ENCODE data around the gene MACROD2.

The MACROD2 gene

DNA sequence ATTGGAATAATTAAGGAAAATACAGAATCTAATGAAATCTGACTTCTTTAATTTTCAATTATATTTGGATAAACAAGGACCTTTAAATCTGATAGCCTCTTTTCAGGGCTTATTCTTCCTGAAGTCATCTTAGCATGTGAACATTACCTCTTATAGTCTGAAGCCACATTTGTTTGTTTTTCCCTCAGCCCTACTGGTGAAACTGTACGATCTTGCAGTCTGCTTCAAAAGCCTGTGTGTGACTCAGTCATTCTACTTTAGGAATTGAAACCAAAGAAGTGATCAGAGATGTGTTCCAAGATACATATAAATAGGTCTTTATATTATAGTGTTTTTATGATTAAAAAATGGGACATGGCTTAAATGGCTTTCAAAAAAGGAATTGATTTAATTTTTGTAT is 67.5 kb downstream of the MACROD2 start:
- DNase-seq (ENCODE audit: low spot score) = no peak

DNA sequence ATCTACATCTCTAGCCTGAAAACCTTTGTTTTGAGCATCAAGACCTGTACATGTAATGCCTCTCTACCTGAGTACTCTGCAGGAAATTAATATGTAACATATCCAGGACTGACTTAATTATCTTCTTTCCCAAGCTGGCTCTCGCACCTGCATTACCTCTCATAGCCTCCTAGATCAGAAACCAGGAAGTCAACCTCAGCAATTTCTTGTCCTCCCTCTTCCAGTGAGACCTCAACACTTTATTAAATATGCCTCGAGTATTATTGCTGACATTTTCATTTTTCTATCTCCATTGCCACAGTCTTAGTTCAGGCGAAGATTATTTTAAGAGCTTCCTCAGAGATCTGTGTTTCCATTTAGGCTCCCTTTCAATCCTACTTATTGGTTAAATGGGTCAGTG is 69.0 kb downstream of the MACROD2 start:
- DNase-seq (ENCODE audit: low spot score) = no peak

DNA sequence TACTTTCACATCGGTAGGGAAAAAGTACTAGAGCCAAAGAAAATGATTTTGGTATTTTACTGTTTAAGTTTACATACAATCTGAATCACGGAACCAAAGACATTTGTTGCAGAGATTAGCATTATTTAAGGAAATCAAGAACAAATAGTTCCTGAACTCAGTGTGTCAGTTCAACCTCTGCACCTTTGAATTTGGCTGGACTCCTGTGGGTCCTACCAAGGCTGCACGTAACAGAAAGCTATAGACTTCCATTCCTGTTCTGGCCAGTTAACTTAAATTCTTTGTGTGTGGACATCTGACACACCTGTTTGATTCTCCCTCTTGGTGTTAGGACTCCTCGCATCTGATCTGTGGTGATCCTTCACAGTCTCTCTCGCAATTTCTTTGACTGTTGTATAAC is 69.6 kb downstream of the MACROD2 start:
- no peak for DNase-seq (ENCODE audit: low spot score)

DNA sequence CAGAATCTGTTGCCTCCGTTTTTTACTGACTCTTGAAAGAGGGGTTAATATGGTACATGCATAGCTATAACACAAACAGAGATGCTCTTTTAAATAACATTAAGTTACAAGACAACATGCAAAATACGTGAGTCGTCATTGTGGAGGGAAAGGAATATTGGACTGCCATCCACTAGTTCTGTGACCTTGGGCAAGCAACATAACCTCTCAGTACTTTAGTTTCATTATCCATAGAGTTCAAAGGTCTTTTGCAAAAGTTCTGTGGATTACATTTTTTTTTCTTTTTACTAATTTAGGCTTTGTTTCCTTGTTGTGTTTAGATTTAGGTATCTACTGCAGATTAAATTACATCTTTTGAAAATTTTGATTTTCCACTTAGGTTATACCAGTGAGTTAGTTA is 70.5 kb downstream of the MACROD2 start:
- no peak for DNase-seq (ENCODE audit: low spot score)

DNA sequence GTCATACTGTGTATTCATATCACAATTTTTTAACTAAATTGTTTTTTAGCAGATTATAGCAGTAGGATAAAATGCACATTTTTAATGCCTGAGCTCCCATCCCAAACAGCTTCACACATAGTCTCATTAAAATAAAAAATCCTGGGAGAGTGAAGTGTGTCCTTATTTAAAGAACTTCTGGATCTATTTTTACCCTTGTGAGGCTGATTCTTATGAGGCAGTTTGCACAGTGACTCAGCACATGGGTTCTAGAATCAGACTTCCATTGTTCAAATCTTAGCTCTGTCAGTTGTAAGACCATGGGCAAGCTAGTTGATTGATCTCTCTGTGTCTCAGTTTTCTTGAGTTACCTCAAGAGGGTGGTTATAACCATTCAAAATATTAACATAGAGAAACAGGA is 72.3 kb downstream of the MACROD2 start:
- DNase-seq (ENCODE audit: low spot score) = no peak

DNA sequence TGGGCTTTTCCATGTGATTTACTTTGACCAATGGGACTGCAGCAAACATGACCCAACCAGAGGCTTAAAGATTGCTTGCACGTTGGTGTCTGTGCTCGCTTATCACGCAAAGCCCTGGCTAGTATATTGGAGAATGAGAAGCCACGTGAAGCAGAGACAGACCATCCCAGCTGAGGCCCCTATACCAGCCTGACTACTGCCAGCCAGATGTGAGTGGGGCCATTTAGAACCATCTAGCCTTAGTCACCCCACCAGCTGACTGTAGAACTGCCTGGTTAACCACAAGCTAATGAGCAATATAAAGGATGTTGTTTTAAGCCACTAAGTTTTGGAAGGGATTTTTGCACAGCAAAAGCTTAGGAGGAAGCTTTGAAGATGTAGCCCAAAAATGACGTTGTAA is 74.5 kb downstream of the MACROD2 start:
- DNase-seq (ENCODE audit: low spot score) = no peak

DNA sequence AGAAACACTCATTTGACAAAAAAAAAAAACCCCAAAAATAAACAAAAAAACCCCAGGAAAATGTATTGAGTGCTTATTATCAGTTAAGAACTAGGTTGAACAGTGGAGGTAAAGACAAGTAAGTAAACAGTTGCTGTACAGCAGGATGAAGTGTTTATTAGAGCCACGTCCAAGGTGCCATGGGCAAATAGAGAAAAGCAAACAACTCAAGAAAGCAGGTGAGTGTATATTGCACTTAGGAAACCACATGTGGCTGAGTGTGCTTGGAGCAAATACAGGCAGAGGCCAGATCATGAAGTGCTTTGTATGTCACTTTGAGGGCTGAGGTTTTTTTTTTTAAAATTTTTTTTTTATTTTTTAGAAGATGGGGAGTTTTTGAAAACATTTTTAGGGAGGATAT is 98.3 kb downstream of the MACROD2 start:
- DNase-seq (ENCODE audit: low spot score) = no peak

DNA sequence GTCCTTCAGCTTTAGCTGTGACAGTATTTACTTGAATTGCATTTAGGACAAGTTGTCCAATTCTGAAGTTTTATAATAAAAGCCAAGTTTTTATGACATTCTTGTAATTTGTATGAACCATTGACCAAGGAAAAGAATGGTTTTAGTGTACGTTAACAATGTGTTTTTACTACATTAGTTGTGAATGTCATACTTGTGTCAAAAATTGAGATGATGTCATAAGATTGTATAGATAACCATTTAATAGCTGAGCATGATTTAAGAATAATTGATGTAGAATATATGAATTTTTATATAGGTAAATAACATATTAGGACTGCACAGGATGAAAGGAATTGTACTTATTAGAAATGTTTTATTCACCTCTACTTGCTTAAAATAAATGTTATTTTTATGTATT is 102.9 kb downstream of the MACROD2 start:
- no peak for DNase-seq (ENCODE audit: low spot score)

DNA sequence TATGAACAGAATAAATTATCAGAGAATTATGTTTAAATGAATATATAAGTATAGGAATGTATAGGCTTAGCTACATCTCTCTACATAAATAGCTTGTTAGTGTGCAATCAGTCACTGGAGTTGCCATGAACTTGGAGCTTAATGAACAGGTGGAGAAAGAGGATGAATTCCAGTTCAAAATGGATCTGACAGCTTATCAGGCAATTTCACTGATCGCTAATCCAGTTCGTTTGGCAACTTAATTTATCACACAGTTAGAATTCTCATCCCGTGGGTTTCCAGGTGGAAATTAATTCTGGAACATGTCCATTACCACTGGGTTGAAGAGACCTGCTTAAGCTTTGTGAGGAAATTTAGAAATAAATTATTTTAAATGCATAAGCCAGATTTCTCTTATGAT is 118.1 kb downstream of the MACROD2 start:
- no peak for DNase-seq (ENCODE audit: low spot score)

DNA sequence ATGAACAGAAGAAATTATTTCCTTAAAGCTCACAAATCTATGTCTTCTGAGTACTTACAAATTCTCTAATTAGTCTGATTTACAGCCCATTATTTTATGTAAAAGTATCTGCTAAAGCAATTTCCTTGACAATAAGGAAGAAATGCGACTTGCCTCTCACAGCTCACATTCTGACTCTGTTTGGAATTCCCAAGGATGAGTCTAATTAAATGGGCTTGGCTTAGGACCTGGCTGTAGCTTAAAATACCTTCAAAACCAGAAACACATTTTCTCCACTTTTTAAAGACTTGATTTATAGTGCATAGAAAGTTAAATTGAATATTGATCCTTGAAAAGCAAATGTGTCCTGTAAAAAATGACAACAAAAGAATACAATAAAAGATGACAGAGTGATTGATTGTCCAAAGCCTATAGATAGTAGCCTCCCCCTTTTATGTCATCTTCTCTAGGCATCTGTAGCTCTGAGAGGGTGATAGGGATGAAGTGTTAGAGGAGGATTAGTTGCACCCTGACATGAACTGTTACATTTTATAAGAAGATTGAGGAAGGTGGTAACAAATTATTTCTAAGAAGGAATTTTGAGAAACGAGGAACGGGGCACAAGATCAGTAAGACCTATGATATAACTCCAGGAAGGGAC is 118.9 kb downstream of the MACROD2 start:
- DNase-seq (ENCODE audit: low spot score) = no peak

DNA sequence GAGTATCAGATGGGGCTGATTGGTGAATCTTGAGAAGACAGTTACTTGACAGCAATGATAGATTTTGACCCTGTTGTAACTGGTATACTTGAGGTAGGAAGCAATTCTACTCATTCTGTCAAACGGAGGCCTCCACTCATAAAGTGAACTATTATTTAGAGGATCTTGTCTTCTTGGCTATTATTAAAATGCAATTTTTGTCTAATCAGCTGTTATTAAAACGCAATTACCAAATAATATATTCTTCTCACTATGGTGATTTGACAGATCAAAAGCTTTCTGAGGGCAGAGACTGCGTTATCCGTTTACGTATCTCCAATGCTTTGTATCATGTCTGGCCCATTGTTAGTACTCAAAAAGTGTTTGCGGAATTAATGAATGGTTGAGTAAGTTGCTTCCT is 120.7 kb downstream of the MACROD2 start:
- no peak for DNase-seq (ENCODE audit: low spot score)

DNA sequence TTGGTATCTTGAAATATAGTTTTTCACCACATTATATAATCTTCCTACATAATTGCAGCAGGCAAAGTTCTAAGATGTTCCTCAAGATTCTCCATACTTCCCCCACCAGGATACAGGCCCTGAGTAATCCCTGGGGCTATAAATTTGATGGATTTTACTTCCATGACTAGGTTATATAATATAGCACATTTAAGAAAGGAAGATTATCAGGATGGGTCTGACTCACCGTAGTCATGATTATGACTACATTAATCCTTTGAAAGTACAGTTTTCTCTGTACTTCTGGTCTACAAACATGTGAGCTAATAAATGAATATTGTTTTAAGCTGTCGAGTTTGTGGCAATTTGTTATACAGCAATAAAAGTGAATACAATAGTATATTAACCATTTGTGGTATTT is 122.5 kb downstream of the MACROD2 start:
- no peak for DNase-seq (ENCODE audit: low spot score)

DNA sequence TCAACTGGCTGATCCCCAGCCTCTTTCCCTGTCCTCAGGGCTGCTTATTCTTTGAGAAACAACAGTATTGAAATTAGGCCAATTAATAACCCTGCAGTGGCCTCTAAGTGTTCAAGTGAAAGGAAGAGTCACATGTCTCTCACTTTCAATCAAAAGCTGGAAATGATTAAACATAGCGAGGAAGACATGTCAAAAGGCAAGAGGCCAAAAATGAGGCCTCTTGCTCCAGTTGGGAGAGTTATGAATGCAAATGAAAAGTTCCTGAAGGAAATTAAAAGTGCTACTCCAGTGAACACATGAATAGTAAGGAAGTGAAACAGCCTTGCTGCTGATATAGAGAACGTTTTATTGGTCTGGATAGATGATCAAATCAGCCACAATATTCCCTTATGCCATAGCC is 131.5 kb downstream of the MACROD2 start:
- no peak for DNase-seq (ENCODE audit: low spot score)

DNA sequence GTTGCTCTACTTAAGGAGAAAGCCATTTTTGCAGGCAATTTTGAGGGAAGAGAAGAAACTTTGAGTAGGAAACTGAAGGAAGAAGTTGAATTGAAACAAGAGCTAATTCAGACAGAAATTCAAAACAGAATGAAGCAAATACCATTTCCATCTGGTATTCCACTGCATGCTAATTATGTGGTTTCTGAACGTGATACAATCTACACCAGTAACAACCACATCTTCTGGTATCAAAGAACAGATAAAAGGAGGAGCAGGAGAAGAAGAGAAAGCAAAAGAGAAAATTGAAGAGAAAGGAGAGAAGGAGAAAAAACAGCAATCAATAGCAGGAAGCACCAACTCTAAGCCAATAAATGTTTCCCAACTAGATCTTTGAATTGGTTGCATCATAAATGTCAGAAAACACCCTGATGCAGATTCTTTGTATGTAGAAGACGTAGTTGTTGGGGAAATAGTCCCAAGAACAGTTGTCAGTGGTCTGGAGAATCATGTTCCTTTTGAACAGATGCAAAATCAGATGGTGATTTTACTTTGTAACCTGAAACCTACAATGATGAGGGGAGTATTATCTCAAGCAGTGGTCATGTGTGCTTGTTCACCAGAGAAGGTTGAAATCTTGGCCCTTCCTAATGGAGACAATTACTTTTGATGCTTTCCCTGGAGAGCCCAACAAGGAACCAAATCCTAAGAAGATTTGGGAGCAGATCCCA is 132.4 kb downstream of the MACROD2 start:
- no peak for DNase-seq (ENCODE audit: low spot score)

DNA sequence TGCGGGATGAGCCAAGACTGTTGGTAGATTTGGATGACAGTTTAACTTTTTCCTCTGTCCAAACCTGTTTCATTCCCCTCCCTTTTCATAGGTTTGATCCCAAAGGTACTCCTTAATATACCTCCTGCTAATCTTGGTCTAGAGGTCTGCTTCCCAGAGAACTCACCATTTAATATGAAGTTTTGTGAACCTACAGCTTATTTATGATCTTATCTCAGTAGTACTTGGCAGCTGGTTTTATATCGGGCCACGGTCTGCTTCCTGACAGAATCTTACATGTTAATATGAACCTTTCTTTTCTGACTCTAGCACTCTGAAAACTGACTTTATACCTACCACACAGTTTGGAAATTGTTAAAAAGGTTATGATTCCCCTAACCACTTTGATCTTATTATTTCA is 138.7 kb downstream of the MACROD2 start:
- no peak for DNase-seq (ENCODE audit: low spot score)

DNA sequence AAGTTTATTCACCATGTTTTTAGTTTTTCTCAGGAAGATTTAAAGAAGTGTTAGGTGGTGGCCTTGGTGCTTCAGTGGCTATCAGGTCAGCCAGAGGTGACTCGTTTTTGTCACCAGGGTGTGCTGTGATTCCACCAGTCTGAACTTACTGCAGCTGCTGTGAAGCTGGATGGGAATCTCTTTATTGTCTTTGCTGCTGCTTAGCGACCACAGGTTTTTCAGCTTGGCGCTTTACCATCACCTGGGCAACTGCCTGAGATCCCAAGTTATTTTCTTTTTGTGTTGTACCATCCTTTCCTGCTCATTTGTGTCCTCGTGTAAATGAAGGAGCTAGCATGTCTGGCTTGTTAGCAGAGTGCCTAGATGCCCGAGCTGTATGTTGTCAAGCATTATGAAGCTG is 146.9 kb downstream of the MACROD2 start:
- DNase-seq (ENCODE audit: low spot score) = no peak

DNA sequence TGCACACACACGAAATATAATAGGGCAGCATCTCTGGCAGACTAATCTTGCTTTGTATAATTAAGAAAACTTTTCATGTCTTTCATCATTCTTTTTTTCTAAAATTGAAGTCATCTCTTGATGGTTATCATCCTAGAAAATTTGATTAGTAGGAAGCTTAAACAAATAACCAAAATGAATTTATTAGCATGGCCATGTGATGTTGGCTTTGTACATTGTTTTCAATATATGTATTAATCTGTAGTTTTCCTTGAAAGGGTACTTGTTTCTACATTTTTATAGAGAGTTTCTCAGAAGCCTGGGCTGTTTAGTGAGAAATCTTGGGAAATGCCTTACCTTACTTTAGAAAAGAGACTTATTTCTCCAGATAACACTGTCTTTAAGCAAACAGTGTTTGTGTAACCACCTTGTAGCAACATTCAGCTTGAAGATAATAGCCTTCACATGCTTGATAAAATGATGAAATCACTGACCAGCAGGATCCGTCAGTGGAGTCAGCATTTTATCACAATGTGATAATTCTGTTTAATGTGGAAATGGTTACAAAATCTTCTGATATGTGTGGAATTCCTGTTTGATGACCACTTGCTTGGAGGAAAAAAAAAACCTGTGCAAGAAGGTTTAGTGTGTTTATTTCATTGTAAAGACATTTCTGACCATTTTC is 147.8 kb downstream of the MACROD2 start:
- no peak for DNase-seq (ENCODE audit: low spot score)

DNA sequence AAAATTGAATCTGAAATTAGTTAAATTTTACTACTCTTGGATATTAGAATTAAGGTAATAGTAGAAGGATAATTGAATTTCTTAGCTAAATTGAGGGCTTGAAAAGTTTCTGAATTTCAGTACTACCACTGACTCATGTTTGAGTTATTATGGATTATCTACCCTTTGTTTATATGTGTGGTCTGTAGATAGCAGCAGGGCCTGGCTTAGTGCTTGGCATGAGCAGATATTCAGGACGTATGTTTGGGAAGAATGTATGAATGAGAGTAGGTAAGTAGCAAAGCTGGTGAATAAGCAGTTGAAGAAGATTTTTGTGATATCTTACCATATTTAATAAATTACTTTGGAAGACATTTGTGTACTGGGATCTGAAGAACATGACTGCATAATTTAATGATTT is 152.7 kb downstream of the MACROD2 start:
- DNase-seq (ENCODE audit: low spot score) = no peak

DNA sequence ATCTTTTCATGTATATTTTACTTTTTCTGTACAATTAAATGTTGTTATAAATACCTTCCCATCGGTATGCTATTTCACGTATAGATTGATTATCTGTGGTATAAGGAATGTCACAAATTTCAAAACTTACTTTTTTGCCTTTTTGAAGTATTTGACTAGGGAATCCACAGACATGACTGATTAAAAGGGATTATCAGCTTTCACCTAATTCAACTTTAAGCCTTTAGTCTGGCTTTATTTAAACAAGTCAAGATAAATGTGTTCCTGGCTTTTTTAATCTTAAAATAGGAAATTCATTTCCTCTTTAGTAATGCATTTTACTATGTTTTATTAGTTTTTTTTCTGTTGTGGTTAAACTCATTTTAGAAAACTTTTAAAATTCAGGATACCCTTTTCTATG is 160.0 kb downstream of the MACROD2 start:
- no peak for DNase-seq (ENCODE audit: low spot score)

DNA sequence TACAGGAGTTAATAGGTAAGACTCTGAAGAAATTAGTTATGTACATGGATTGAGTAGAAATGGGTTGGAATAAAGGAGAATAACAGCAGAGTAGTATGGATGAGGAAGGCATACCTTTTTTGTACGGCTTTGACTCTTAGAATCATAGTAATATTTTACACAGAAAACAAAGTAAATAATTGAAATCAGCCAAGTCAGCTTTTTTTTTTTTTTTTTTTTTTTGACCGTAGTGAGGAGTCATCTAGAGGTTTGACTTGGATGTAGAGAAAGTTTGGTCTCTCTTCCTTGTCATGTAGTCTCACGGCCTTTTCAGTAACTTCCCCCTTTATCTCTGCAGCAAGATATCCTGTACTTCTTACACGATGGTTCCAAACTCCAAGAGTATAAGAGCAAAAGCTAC is 183.2 kb downstream of the MACROD2 start:
- no peak for DNase-seq (ENCODE audit: low spot score)

DNA sequence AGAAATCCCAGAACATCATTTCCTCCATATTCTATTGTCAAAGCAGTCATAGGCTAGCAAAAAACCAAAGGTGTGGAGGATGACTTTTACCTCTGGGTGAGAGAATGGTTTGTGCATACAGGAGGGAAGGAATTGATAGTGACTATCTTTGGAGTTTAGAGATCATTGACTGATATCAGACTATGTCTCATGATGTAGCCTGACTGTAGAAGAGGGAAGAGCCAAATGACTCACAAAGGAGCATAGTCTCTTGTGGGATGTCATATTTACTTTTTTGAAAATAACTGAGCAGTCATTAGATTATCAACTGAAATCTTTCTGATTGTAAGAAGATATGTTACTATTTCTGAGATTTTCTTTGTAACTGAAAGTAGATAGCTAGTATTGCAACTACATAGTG is 183.6 kb downstream of the MACROD2 start:
- DNase-seq (ENCODE audit: low spot score) = no peak

DNA sequence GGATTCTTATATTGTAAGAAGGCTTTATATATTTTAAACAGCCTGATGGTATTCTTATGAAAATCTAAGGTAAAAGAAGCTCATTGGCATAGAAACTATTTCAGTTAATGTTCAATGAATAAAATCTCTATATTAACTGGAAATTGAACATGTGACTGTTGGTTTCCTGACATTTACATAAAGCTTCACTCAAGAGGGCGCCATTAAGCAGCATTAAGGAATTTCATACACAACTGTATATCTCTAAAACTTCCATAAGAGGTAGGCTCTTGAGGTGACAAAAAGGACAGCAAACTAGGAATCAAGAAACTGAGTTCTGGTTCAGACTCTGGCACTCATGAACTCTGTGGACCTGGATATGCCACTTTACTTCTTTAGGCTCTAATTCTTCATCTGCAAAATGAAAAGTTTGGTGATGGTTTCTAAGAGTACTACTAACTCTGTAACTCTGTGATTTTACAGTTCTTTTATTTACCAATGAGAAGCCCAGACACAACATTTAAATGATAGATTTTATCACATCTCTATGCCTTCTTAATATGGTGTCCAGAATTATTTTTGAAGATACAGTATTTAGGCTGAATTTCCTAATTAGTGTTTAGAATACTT is 194.6 kb downstream of the MACROD2 start:
- DNase-seq (ENCODE audit: low spot score) = no peak

DNA sequence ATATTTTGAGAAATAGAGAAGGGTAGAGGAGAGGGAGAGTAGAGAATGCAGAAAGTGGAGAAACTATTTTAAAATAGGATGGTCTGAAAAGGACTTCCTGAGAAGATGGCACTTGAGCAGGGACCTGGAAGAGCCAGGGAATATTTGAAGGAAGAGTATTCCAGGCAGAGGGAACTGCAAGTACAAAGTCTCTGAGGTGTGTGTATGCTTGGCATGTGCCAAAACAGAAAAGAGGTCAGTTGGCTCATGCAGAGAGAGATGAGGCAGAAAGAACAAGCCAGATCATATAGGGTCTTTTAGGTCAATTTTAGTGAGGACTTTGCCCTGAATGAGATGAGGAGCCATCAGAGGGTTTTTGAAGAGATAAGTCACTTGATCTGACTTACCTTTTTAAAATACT is 196.2 kb downstream of the MACROD2 start:
- no peak for DNase-seq (ENCODE audit: low spot score)

All from germinal center (tissue), 1 donor.